Astrocyte (in vitro differentiated cells and primary cell): ENCODE data around the gene VWF. TPM values are rescaled to one million over a fixed set of nuclear protein-coding genes. Genes with fewer than 3 reads are reported as not detected.

Experiments
- DNase-seq: peaks from one replicate; pipeline ENCODE4 v3.0.0-alpha.2; 2010; ENCODE audit warnings: low read depth
- FAIRE-seq: peaks from 2 replicates; lab custom pipeline; 2011; peaks lifted over from hg19 to GRCh38; lab: Jason Lieb, UNC
- H2AFZ ChIP-seq: 2 replicates; pipeline ENCODE4 v1.6.0; 2012; ENCODE audit warnings: low read depth, low read length, inconsistent platforms
- H3K27ac ChIP-seq: 2 replicates; pipeline ENCODE4 v1.5.1; 2011; ENCODE audit warnings: low read depth, low read length, inconsistent platforms
- H3K27me3 ChIP-seq: 2 replicates; pipeline ENCODE4 v1.6.0; 2011; ENCODE audit warnings: low read length, inconsistent platforms; ENCODE audit not compliant: insufficient read depth
- H3K36me3 ChIP-seq: 2 replicates; pipeline ENCODE4 v1.5.1; 2011; ENCODE audit warnings: low read length, inconsistent platforms; ENCODE audit not compliant: insufficient read depth
- H3K4me1 ChIP-seq: 2 replicates; pipeline ENCODE4 v1.5.1; 2011; ENCODE audit warnings: low read length, inconsistent platforms; ENCODE audit not compliant: insufficient read depth
- H3K4me2 ChIP-seq: 2 replicates; pipeline ENCODE4 v1.6.0; 2012; ENCODE audit warnings: low read length, inconsistent platforms
- H3K4me3 ChIP-seq: 2 replicates; pipeline ENCODE4 v1.5.1; 2011; ENCODE audit warnings: low read depth, mild to moderate bottlenecking, low read length, inconsistent platforms; ENCODE audit not compliant: insufficient read depth
- H3K79me2 ChIP-seq: 2 replicates; pipeline ENCODE4 v1.6.0; 2012; ENCODE audit warnings: mild to moderate bottlenecking, low read length, inconsistent platforms; ENCODE audit not compliant: insufficient read depth
- H3K9ac ChIP-seq: 2 replicates; pipeline ENCODE4 v1.6.0; 2012; ENCODE audit warnings: mild to moderate bottlenecking, low read length, inconsistent platforms
- H3K9me3 ChIP-seq: 2 replicates; pipeline ENCODE4 v1.5.1; 2012; ENCODE audit warnings: low read depth, mild to moderate bottlenecking, low read length, inconsistent platforms; ENCODE audit not compliant: insufficient read depth
- H4K20me1 ChIP-seq: 2 replicates; pipeline ENCODE4 v1.6.0; 2012; ENCODE audit warnings: low read length, inconsistent platforms; ENCODE audit not compliant: insufficient read depth
- H3K27ac Mint-ChIP-seq: one replicate; pipeline ENCODE4 v1.8.0; 2021; ENCODE audit warnings: mild to moderate bottlenecking, mixed read lengths; ENCODE audit not compliant: unreplicated experiment
- H3K27me3 Mint-ChIP-seq: one replicate; pipeline ENCODE4 v1.8.0; 2021; ENCODE audit warnings: low read depth, mixed read lengths; ENCODE audit not compliant: unreplicated experiment
- H3K36me3 Mint-ChIP-seq: one replicate; pipeline ENCODE4 v1.8.0; 2021; ENCODE audit warnings: low read depth, mixed read lengths; ENCODE audit not compliant: unreplicated experiment
- H3K4me1 Mint-ChIP-seq: one replicate; pipeline ENCODE4 v1.8.0; 2021; ENCODE audit warnings: low read depth, mixed read lengths; ENCODE audit not compliant: unreplicated experiment
- H3K4me3 Mint-ChIP-seq: one replicate; pipeline ENCODE4 v1.8.0; 2021; ENCODE audit warnings: mild to moderate bottlenecking, moderate library complexity, mixed read lengths; ENCODE audit not compliant: unreplicated experiment
- H3K9me3 Mint-ChIP-seq: one replicate; pipeline ENCODE4 v1.8.0; 2021; ENCODE audit warnings: mild to moderate bottlenecking, mixed read lengths; ENCODE audit not compliant: unreplicated experiment
- EZH2 ChIP-seq: IDR thresholded peaks from 2 replicates; pipeline ENCODE4 v1.6.1; 2012; ENCODE audit warnings: mild to moderate bottlenecking, low read length, inconsistent platforms; ENCODE audit not compliant: insufficient read depth
- total RNA-seq: library from RNA; stranded (reverse); gene quantifications from 2 replicates; pipeline ENCODE4 v1.2.1, GENCODE V29; 2021
- TF ChIP-seq, protein P1 (sequence below): IDR thresholded peaks from 2 replicates; pipeline ENCODE4 v1.5.1; 2011; ENCODE audit warnings: low read depth, mild to moderate bottlenecking, inconsistent platforms, low read length, moderate library complexity; ENCODE audit not compliant: insufficient read depth

Gene VWF
- total RNA-seq, 1 donor from 2014 or later, result 0.23 TPM

DNA sequence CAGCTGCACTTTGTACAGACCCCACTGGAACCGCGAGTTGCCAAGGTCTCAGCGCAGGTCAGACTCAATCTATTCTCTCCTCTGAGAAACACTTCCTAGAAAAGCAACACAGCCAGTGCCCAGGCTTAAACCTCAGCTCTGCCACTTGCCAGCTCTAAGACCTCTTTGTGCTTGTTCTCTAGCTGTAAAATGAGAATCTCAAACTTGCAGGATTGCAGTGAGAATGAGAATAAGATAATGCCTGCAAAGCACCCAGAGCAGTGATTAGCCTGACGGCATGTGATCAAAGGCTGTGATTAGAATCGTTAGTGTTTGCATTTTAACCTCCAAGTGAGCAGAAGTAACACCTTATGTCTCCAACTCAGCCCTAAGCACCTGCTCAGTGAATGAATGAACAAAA is 200.7 kb downstream of the VWF start:
- Mint-ChIP-seq H3K27me3 (peaks cover 30% of the 10 kb centered on the region), H3K4me1 (no peaks in the 10 kb centered on the region), H3K9me3 (peaks cover 12% of the 10 kb centered on the region), H3K36me3 (peaks cover 2% of the 10 kb centered on the region), H3K4me3 (no peak overlapping the region), H3K27ac (no peak overlapping the region)
- Histone ChIP-seq H3K36me3 (no peaks in the 10 kb centered on the region), H4K20me1 (no peaks in the 10 kb centered on the region), H3K4me1 (no peaks in the 10 kb centered on the region), H3K27me3 (no peaks in the 10 kb centered on the region), H3K4me2 (no peak overlapping the region), H3K4me3 (no peak overlapping the region), H3K27ac (no peak overlapping the region), H3K9me3 (no peaks in the 10 kb centered on the region), H2AFZ (no peak overlapping the region), H3K79me2 (no peaks in the 10 kb centered on the region), H3K9ac (no peak overlapping the region)
- TF ChIP-seq, protein P1, sequence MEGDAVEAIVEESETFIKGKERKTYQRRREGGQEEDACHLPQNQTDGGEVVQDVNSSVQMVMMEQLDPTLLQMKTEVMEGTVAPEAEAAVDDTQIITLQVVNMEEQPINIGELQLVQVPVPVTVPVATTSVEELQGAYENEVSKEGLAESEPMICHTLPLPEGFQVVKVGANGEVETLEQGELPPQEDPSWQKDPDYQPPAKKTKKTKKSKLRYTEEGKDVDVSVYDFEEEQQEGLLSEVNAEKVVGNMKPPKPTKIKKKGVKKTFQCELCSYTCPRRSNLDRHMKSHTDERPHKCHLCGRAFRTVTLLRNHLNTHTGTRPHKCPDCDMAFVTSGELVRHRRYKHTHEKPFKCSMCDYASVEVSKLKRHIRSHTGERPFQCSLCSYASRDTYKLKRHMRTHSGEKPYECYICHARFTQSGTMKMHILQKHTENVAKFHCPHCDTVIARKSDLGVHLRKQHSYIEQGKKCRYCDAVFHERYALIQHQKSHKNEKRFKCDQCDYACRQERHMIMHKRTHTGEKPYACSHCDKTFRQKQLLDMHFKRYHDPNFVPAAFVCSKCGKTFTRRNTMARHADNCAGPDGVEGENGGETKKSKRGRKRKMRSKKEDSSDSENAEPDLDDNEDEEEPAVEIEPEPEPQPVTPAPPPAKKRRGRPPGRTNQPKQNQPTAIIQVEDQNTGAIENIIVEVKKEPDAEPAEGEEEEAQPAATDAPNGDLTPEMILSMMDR, result no peak
- TF ChIP-seq EZH2, result no peak
- DNase-seq (no peak), FAIRE-seq (no peak)

- Histone ChIP-seq H3K36me3 (no peaks in the 10 kb centered on the region), H3K4me3 (no peak overlapping the region), H2AFZ (no peak overlapping the region), H3K9ac (no peak overlapping the region), H3K4me2 (no peak overlapping the region), H4K20me1 (no peaks in the 10 kb centered on the region), H3K27me3 (no peaks in the 10 kb centered on the region), H3K9me3 (no peaks in the 10 kb centered on the region), H3K4me1 (no peaks in the 10 kb centered on the region), H3K27ac (no peak overlapping the region), H3K79me2 (no peaks in the 10 kb centered on the region)
- H3K4me3 Mint-ChIP-seq, result no peak overlapping the region
- peaks cover 12% of the 10 kb centered on the region for H3K9me3 Mint-ChIP-seq
- H3K27ac Mint-ChIP-seq, result no peak overlapping the region
- FAIRE-seq (no peak), DNase-seq (no peak)
- no peaks in the 10 kb centered on the region for H3K4me1 Mint-ChIP-seq
- H3K36me3 Mint-ChIP-seq, result peaks cover 2% of the 10 kb centered on the region
- no peak for TF ChIP-seq EZH2
- TF ChIP-seq, protein P1, result no peak
- H3K27me3 Mint-ChIP-seq, result peaks cover 31% of the 10 kb centered on the region
Observed at GRCh38 chr12:5923043-5923605, 201.3 kb downstream of the VWF start.

- Histone ChIP-seq H3K79me2 (no peaks in the 10 kb centered on the region), H3K4me1 (no peaks in the 10 kb centered on the region), H3K4me3 (no peak overlapping the region), H3K27me3 (no peaks in the 10 kb centered on the region), H3K9ac (no peak overlapping the region), H3K9me3 (no peaks in the 10 kb centered on the region), H2AFZ (no peak overlapping the region), H3K27ac (no peak overlapping the region), H3K4me2 (no peak overlapping the region), H4K20me1 (no peaks in the 10 kb centered on the region), H3K36me3 (no peaks in the 10 kb centered on the region)
- FAIRE-seq, result no peak
- Mint-ChIP-seq H3K4me3 (no peak overlapping the region), H3K9me3 (peaks cover 6% of the 10 kb centered on the region), H3K27ac (no peak overlapping the region), H3K27me3 (peaks cover 31% of the 10 kb centered on the region), H3K4me1 (no peaks in the 10 kb centered on the region), H3K36me3 (peaks cover 2% of the 10 kb centered on the region)
- no peak for TF ChIP-seq EZH2
- TF ChIP-seq, protein P1, result no peak
- no peak for DNase-seq
Observed at GRCh38 chr12:5921966-5922899, 202.2 kb downstream of the VWF start.
